OCI-LY3 (cell line): ENCODE measurements around the gene TMCC2.

Source experiments
- H2AFZ ChIP-seq: fragments of 200-600, 300-600 bp; shearing (Covaris generic); 2 replicates; pipeline ENCODE4 v1.6.0; 2014; ENCODE audit warnings: antibody characterized with exemption, low read depth, low read length
- H3K27ac ChIP-seq: fragments of 200-600, 300-600 bp; sonication (generic); 2 replicates; pipeline ENCODE4 v1.5.1; 2014; ENCODE audit warnings: mild to moderate bottlenecking, low read length, moderate library complexity, mixed read lengths
- H3K27me3 ChIP-seq: fragments of 200-600, 300-600 bp; sonication (generic); 2 replicates; pipeline ENCODE4 v1.6.1; 2014; ENCODE audit warnings: low read depth, low read length, mixed read lengths
- H3K36me3 ChIP-seq: fragments of 200-600, 300-600 bp; sonication (generic); replicated peaks from 2 replicates; pipeline ENCODE3; 2014; ENCODE audit warnings: low read depth, low read length, mixed read lengths
- H3K4me1 ChIP-seq: fragments of 300-600, 200-600 bp; sonication (generic); 2 replicates; pipeline ENCODE4 v1.6.1; 2014; ENCODE audit warnings: low read length, mixed read lengths
- H3K4me2 ChIP-seq: fragments of 200-600, 300-600 bp; sonication (generic); 2 replicates; pipeline ENCODE4 v1.6.1; 2014; ENCODE audit warnings: low read length, mixed read lengths
- H3K4me3 ChIP-seq: fragments of 300-600, 200-600 bp; sonication (generic); 2 replicates; pipeline ENCODE4 v1.5.1; 2014; ENCODE audit warnings: antibody characterized with exemption, mild to moderate bottlenecking, low read length, moderate library complexity
- H3K79me2 ChIP-seq: fragments of 300-600, 200-600 bp; shearing (Covaris generic); 2 replicates; pipeline ENCODE4 v1.6.1; 2014; ENCODE audit warnings: mild to moderate bottlenecking, low read length, mixed read lengths
- H3K9ac ChIP-seq: fragments of 300-600, 200-600 bp; shearing (Covaris generic); 2 replicates; pipeline ENCODE4 v1.6.0; 2014; ENCODE audit warnings: mild to moderate bottlenecking, low read length, moderate library complexity
- H3K9me3 ChIP-seq: fragments of 200-600, 300-600 bp; shearing (Covaris generic); 2 replicates; pipeline ENCODE4 v1.6.1; 2014; ENCODE audit warnings: low read length, mixed read lengths; ENCODE audit not compliant: insufficient read depth
- H4K20me1 ChIP-seq: fragments of 200-600, 300-600 bp; sonication (generic); 2 replicates; pipeline ENCODE4 v1.6.1; 2016; ENCODE audit warnings: low read length, mixed read lengths; ENCODE audit not compliant: insufficient read depth
- EZH2phosphoT487 ChIP-seq: fragments of 200-600 bp; shearing (Covaris generic); IDR thresholded peaks from 2 replicates; pipeline ENCODE4 v1.6.1; 2018; ENCODE audit warnings: antibody characterized with exemption, mixed run types, low read depth
- TF ChIP-seq, protein P1 (sequence below): fragments of 200-600, 300-600 bp; sonication (generic); IDR thresholded peaks from 2 replicates; pipeline ENCODE4 v1.5.1; 2014; ENCODE audit warnings: antibody characterized with exemption, low read length, low read depth

Gene TMCC2

DNA sequence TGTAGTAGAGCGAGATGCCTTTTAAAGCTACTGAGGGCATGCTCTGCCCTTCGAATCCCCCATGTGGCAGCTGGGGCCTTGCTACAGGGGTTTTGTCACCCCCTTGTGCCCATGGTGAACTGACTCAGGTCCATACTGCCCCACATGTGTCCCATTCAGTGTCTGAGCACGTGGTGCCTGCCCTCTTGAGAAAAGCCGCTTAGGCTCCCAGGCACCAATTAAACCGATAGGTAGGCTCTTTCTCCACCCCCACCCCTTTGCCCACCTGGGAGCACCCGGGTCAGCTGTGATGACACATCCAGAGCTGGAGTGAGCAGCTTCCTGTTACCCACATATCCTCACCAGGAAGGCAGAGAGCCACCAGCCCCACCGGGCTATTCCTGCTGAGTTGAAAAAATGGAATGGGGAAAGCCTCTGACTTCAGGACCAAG, 30.5 kb downstream of the TMCC2 start:
- Histone ChIP-seq H3K4me1 (peaks cover 33% of the 10 kb centered on the region), H4K20me1 (no peaks in the 10 kb centered on the region), H3K79me2 (no peaks in the 10 kb centered on the region), H3K27ac (no peak overlapping the region), H3K4me3 (no peak overlapping the region), H3K4me2 (no peak overlapping the region; the same call in 1 of the 2 replicates), H3K9me3 (no peaks in the 10 kb centered on the region), H3K9ac (no peak overlapping the region), H3K27me3 (peaks cover 30% of the 10 kb centered on the region), H2AFZ (no peak overlapping the region), H3K36me3 (no peaks in the 10 kb centered on the region)
- TF ChIP-seq, protein P1, sequence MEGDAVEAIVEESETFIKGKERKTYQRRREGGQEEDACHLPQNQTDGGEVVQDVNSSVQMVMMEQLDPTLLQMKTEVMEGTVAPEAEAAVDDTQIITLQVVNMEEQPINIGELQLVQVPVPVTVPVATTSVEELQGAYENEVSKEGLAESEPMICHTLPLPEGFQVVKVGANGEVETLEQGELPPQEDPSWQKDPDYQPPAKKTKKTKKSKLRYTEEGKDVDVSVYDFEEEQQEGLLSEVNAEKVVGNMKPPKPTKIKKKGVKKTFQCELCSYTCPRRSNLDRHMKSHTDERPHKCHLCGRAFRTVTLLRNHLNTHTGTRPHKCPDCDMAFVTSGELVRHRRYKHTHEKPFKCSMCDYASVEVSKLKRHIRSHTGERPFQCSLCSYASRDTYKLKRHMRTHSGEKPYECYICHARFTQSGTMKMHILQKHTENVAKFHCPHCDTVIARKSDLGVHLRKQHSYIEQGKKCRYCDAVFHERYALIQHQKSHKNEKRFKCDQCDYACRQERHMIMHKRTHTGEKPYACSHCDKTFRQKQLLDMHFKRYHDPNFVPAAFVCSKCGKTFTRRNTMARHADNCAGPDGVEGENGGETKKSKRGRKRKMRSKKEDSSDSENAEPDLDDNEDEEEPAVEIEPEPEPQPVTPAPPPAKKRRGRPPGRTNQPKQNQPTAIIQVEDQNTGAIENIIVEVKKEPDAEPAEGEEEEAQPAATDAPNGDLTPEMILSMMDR = no peak
- no peak for TF ChIP-seq EZH2phosphoT487

- Histone ChIP-seq H3K9ac (no peak overlapping the region), H3K27ac (no peak overlapping the region), H4K20me1 (no peaks in the 10 kb centered on the region), H3K79me2 (no peaks in the 10 kb centered on the region), H2AFZ (no peak overlapping the region), H3K4me3 (no peak overlapping the region), H3K36me3 (no peaks in the 10 kb centered on the region), H3K27me3 (peaks cover 30% of the 10 kb centered on the region), H3K4me2 (peak overlapping the region; percentile 62; the same call in 1 of the 2 replicates), H3K9me3 (no peaks in the 10 kb centered on the region), H3K4me1 (peaks cover 33% of the 10 kb centered on the region)
- TF ChIP-seq, protein P1 = no peak
- TF ChIP-seq EZH2phosphoT487 = no peak
These were observed 31.0 kb downstream of the TMCC2 start for GRCh38 chr1:205258719-205259118.

DNA sequence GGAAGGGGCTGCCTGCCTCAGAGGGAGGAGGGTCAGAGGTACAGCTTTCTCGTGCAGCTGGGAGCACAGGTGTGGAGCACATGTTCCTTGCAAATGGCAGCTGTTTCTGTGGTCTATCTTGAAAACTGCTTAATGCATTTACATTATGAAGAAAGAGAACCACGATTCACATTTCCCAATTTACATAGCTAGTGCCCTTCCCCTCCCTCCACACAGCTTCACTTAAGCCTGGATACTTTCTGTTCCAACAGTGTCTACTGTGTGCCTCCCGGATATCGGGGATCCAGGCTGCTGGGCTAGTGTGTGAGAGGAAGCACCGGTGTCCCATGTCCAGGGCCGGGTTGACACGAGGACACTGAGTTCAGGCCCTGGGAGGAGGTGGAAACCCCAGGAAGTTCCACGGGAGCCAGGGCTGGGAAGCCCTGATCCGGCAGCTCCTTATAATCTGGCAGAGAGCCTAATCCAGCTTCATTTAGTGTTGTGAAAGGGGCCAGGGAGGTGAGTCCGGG, 31.6 kb downstream of the TMCC2 start:
- H3K27ac ChIP-seq = no peak overlapping the region
- H3K4me1 ChIP-seq = peaks cover 33% of the 10 kb centered on the region
- peak overlapping the region; percentile 34; the same call in 1 of the 2 replicates for H3K4me3 ChIP-seq
- H3K9ac ChIP-seq = no peak overlapping the region
- peaks cover 30% of the 10 kb centered on the region for H3K27me3 ChIP-seq
- no peaks in the 10 kb centered on the region for H4K20me1 ChIP-seq
- peak overlapping the region; percentile 62 for H3K4me2 ChIP-seq
- TF ChIP-seq, protein P1 = no peak
- TF ChIP-seq EZH2phosphoT487 = no peak
- no peaks in the 10 kb centered on the region for H3K79me2 ChIP-seq
- H3K36me3 ChIP-seq = no peaks in the 10 kb centered on the region
- H3K9me3 ChIP-seq = no peaks in the 10 kb centered on the region
- H2AFZ ChIP-seq = peak overlapping the region; percentile 41

GRCh38 chr1:205259998-205260397, 32.3 kb downstream of the TMCC2 start:
- TF ChIP-seq EZH2phosphoT487 = no peak
- TF ChIP-seq, protein P1 = no peak
- no peaks in the 10 kb centered on the region for H3K79me2 ChIP-seq
- 0 out of 2 replicates have a peak overlapping the region, but pooled peaks have one; percentile 62 for H3K4me2 ChIP-seq
- no peaks in the 10 kb centered on the region for H4K20me1 ChIP-seq
- H3K4me1 ChIP-seq = peaks cover 33% of the 10 kb centered on the region
- H3K9ac ChIP-seq = no peak overlapping the region
- no peak overlapping the region for H3K27ac ChIP-seq
- no peak overlapping the region for H2AFZ ChIP-seq
- H3K36me3 ChIP-seq = no peaks in the 10 kb centered on the region
- no peaks in the 10 kb centered on the region for H3K9me3 ChIP-seq
- H3K4me3 ChIP-seq = no peak overlapping the region
- peaks cover 30% of the 10 kb centered on the region for H3K27me3 ChIP-seq
